Breast epithelium (tissue), 4 donors: Measurements from ENCODE around the gene U2AF2. TPM values are rescaled to one million over a fixed set of nuclear protein-coding genes. Genes with fewer than 3 reads are reported as not detected.

Experiments used
- DNase-seq, 2 donors: peaks; one replicate each; pipeline ENCODE4 v3.0.0-alpha.2; 2019; ENCODE audit warnings: low spot score in 2 of 2
- H3K27ac ChIP-seq, 2 donors: fragments of 200-600 bp; sonication (generic) in 1 of 2; one replicate each; pipeline ENCODE4 v1.5.1; 2016 to 2019; ENCODE audit warnings: mild to moderate bottlenecking in 1 of 2
- H3K27me3 ChIP-seq, 2 donors: fragments of 200-600 bp; sonication (generic) in 1 of 2; one replicate each; pipeline versions ENCODE4 v1.5.1 to v1.6.0; 2017 to 2019; ENCODE audit warnings: control low read depth in 1 of 2, mild to moderate bottlenecking in 1 of 2
- H3K36me3 ChIP-seq: fragments of 200-600 bp; one replicate; pipeline ENCODE4 v1.5.1; 2019
- H3K4me1 ChIP-seq, 2 donors: fragments of 200-600 bp; sonication (generic); one replicate each; pipeline ENCODE4 v1.5.1; 2016 to 2019; ENCODE audit warnings: control low read depth in 1 of 2
- H3K4me3 ChIP-seq, 3 donors: fragments of 200-600 bp; sonication (generic); 1 replicate in 2 of 3; 2 replicates in 1 of 3; pipeline ENCODE4 v1.5.1; 2016 to 2019; ENCODE audit warnings: mild to moderate bottlenecking in 3 of 3, moderate library complexity in 2 of 3
- H3K9me3 ChIP-seq, 2 donors: fragments of 200-600 bp; sonication (generic) in 1 of 2; one replicate each; pipeline ENCODE4 v1.5.1; 2016 to 2019; ENCODE audit warnings: control low read depth in 1 of 2
- POLR2A ChIP-seq: fragments of 450-650 bp; IDR thresholded peaks from one replicate; pipeline ENCODE4 v1.6.1; 2016; ENCODE audit warnings: antibody characterized with exemption, mild to moderate bottlenecking, moderate library complexity
- POLR2AphosphoS5 ChIP-seq, 3 donors: sonication (generic); formaldehyde crosslinking; IDR thresholded peaks; one replicate each; pipeline ENCODE4 v1.6.1; 2017; ENCODE audit warnings: antibody characterized with exemption in 3 of 3
- intact Hi-C: fragments of 100-400 bp; cut with DNase I; formaldehyde crosslinking; loops from one replicate; pipeline ENCODE4 v1.15.1; 2023; ENCODE audit warnings: low total_unique reads
- total RNA-seq, 3 donors: library from RNA; depleted of rRNA; stranded (reverse); fragments of >200 nt; gene quantifications; one replicate each; pipeline ENCODE4 v1.1.0, GENCODE V29; 2016
- TF ChIP-seq, protein P1 (sequence below), 3 donors: fragments of 450-650 bp; IDR thresholded peaks; one replicate each; pipeline ENCODE4 v1.5.1; 2016 to 2017; ENCODE audit warnings: antibody characterized with exemption in 3 of 3, mild to moderate bottlenecking in 3 of 3, moderate library complexity in 3 of 3

The U2AF2 gene
- total RNA-seq, 3 donors from 2014 or later: 82.5 to 93.4 (median 85.3) TPM

DNA sequence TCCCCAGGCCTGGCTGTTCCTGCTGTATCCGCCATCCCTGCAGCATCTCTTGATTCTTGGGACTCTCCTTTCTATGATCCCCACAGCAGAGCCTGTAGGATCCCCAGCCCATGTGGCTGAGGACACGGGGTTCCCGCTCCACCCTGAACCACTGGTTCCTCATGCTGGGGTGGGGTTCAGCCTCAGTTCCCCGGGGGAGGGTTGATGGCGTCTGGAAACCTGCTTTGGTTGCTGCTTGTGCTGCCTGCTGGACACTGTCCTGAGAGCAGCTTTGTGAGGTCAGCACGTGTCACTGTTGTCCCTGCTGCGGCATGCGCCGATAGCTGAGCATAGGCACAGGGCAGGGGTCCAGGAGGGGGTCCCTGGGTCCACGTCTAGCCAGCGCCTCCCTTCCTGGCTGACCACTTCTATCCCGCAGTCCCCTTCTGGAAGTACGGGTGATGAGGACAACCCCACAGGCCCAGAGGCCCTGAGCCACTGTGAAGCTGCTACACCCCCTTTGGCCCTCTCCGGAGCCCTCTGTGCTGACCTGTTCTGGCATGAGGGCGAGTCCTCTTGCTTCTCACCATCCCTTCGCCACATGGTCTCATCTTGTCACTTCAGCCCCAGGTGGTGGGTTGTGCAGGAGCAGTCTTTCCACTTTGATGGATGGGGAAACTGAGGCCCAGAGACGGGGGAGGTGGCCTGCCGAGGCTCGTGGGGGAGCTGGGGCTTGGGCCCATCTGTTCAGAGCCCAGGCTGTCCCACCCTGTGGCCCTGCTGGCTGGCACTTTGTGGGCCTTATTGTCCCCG is 25.7 kb downstream of the U2AF2 start:
- H3K4me3 ChIP-seq: no peak overlapping the region
- intact Hi-C loops: no loop called here
- peaks cover 0 to 20% of the 10 kb centered on the region in 2 donors for H3K4me1 ChIP-seq
- DNase-seq: no peak
- H3K36me3 ChIP-seq: peaks cover 11% of the 10 kb centered on the region
- H3K9me3 ChIP-seq: no peaks in the 10 kb centered on the region
- H3K27ac ChIP-seq: no peak overlapping the region
- no peaks in the 10 kb centered on the region for H3K27me3 ChIP-seq
- TF ChIP-seq POLR2AphosphoS5 (IDR thresholded peaks at IDR 0.05) (no peak), POLR2A (no peak)
- TF ChIP-seq, protein P1, sequence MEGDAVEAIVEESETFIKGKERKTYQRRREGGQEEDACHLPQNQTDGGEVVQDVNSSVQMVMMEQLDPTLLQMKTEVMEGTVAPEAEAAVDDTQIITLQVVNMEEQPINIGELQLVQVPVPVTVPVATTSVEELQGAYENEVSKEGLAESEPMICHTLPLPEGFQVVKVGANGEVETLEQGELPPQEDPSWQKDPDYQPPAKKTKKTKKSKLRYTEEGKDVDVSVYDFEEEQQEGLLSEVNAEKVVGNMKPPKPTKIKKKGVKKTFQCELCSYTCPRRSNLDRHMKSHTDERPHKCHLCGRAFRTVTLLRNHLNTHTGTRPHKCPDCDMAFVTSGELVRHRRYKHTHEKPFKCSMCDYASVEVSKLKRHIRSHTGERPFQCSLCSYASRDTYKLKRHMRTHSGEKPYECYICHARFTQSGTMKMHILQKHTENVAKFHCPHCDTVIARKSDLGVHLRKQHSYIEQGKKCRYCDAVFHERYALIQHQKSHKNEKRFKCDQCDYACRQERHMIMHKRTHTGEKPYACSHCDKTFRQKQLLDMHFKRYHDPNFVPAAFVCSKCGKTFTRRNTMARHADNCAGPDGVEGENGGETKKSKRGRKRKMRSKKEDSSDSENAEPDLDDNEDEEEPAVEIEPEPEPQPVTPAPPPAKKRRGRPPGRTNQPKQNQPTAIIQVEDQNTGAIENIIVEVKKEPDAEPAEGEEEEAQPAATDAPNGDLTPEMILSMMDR (IDR thresholded peaks at IDR 0.05): no peak

DNA sequence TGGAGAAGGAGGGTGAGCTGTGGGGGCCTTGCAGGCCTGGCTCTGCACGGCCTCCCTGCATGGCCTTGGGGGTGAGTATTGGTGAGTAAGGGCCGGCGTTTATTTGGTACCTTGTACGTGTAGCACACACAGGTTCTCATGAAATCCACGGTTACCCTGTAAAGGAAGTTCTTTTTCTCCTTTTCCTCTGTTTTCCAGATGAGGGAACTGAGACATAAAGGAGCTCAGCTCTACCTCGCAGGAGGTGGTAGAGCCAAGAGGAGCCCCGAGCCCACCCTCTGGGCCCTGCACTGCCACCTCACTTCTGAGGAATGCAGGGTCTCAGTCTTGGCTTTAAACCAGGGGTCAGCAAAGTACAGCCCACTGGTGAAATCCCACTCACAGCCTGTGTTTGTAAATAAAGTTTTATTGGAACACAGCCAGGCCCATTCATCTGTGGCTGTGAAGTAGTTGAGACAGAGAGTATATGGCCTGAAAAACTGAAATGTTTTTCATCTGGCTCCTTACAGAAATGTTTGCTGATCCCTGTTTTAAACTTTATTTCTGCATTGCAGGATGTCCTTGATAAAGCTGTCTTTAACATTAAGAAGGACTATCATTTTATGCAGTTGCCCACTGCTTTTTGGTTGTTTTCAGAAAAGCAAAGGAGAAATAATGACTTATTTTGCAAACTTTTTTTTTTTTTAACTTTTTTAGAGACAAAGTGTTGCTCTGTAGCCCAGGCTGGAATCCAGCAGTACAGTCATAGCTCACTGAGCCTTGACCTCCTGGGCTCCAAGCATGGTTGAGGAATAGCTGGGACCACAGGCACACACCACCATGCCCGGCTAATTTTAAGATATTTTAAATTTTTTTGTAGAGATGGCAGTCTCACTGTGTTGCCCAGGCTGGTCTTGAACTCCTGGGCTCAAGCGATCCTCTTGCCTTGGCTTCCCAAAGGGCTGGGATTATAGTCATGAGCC is 26.6 kb downstream of the U2AF2 start:
- Histone ChIP-seq H3K36me3 (peaks cover 11% of the 10 kb centered on the region), H3K4me3 (no peak overlapping the region), H3K27me3 (no peaks in the 10 kb centered on the region), H3K9me3 (no peaks in the 10 kb centered on the region), H3K4me1 (peaks cover 0 to 14% of the 10 kb centered on the region in 2 donors), H3K27ac (no peak overlapping the region)
- no peak for DNase-seq
- intact Hi-C loops: no loop called here
- TF ChIP-seq, protein P1 (IDR thresholded peaks at IDR 0.05): no peak
- TF ChIP-seq POLR2A (no peak), POLR2AphosphoS5 (IDR thresholded peaks at IDR 0.05) (no peak)

DNA sequence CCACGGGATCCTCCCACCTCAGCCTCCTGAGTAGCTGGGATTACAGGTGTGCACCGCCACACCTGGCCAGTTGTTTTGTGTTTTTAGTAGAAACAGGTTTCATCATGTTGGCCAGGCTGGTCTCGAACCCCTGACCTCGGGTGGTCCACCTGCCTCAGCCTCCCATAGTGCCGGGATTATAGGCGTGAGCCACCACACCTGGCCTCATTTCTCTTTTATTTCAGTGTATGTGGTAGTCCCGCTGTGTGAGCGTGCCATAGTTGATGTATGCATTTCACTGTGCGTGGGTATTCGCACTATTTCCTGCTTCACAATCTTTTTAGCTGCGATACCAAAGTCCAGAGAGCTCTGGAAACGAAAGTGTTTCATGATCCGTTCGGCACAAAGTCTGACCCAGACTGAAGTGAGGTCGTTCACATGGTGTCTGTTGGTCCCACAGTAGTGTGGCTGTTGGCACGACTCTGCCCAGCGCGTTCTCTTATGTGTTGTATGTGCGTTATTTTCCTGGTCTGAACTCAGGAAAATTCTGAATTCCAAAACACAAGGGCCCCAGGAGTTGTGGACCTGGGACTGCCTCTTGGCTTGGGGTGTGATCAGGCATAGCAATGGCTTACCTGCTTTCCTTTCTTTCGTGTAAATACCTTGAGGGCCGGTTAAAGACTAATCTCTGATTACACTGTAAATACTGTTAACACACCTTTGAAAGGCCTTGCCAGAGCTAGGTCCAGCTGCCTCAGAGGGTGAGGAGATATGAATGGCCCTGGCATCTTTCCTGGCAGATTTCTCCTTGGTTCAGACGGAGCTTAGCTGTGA is 28.8 kb downstream of the U2AF2 start:
- H3K36me3 ChIP-seq: peaks cover 7% of the 10 kb centered on the region
- no peaks in the 10 kb centered on the region for H3K4me1 ChIP-seq
- DNase-seq: no peak
- H3K27me3 ChIP-seq: no peaks in the 10 kb centered on the region
- no peaks in the 10 kb centered on the region for H3K9me3 ChIP-seq
- H3K4me3 ChIP-seq: no peak overlapping the region
- intact Hi-C loops: no loop called here
- no peak overlapping the region for H3K27ac ChIP-seq
- TF ChIP-seq, protein P1 (IDR thresholded peaks at IDR 0.05): no peak
- TF ChIP-seq POLR2AphosphoS5 (IDR thresholded peaks at IDR 0.05): no peak
- TF ChIP-seq POLR2A: no peak

GRCh38 chr19:55684946-55685681 is 30.3 kb downstream of the U2AF2 start:
- intact Hi-C loops: no loop called here
- Histone ChIP-seq H3K4me3 (no peak overlapping the region), H3K9me3 (no peaks in the 10 kb centered on the region), H3K4me1 (no peaks in the 10 kb centered on the region), H3K27me3 (no peaks in the 10 kb centered on the region), H3K36me3 (peaks cover 10% of the 10 kb centered on the region), H3K27ac (no peak overlapping the region)
- DNase-seq: no peak
- TF ChIP-seq POLR2A (no peak), POLR2AphosphoS5 (IDR thresholded peaks at IDR 0.05) (no peak)
- TF ChIP-seq, protein P1 (IDR thresholded peaks at IDR 0.05): no peak
